K562 (cell line): ENCODE data around the gene MED22. TPM values are rescaled to one million over a fixed set of nuclear protein-coding genes. Genes with fewer than 3 reads are reported as not detected.

Experiments used
- ATAC-seq: fragments of 200-7000 bp; cut with Tn5 transposase; 3 replicates; pipeline ENCODE4 v1.9.1; 2020; ENCODE audit warnings: moderate library complexity
- BruUV-seq: library from RNA; stranded (reverse); fragments of 400-500 nt; replicated peaks from 2 replicates; lab custom pipeline; 2021; lab: Mats Ljungman, UMichigan
- CTCF ChIA-PET: fragments of 300-600 bp; formaldehyde crosslinking; extraction: SDS; loops from one replicate; lab custom pipeline; 2021; ENCODE audit warnings: low intra/inter-chr PET ratio; lab: Yijun Ruan, JAX
- POLR2A ChIA-PET: fragments of 300-600, 350-650 bp; sonication (Branson Sonifier 250); formaldehyde crosslinking; extraction: SDS; loops from one replicate; lab custom pipeline; 2021; ENCODE audit warnings: antibody characterized with exemption, inconsistent platforms; lab: Yijun Ruan, JAX
- DNase-seq, 4 experiments: peaks; one replicate each; pipeline versions ENCODE4 v3.0.0 to v3.0.0-alpha.2; 2011 to 2018; ENCODE audit warnings: low spot score in 3 of 4, mixed read lengths in 3 of 4; ENCODE audit errors: extremely low read depth in 1 of 4
- FAIRE-seq: peaks from 2 replicates; lab custom pipeline; 2011; peaks lifted over from hg19 to GRCh38; lab: Jason Lieb, UNC
- H2AFZ ChIP-seq: 2 replicates; pipeline ENCODE4 v1.6.0; 2011; ENCODE audit warnings: low read depth, low read length, control low read depth, inconsistent platforms
- H3K27ac ChIP-seq: fragments of 200-600 bp; 3 replicates; pipeline ENCODE4 v1.8.0; 2011; ENCODE audit warnings: low read depth, mild to moderate bottlenecking, control low read depth, inconsistent platforms, low read length, moderate library complexity, mixed read lengths; ENCODE audit errors: extremely low read depth
- H3K27me3 ChIP-seq, 2 experiments: fragments of 300-600 bp in 1 of 2; 2 replicates in 1 of 2; 3 replicates in 1 of 2; pipeline versions ENCODE4 v1.6.0 to v1.8.0; 2011; ENCODE audit warnings: inconsistent platforms in 2 of 2, low read length in 2 of 2, mild to moderate bottlenecking in 1 of 2, mixed read lengths in 1 of 2, moderate library complexity in 1 of 2; ENCODE audit not compliant: control insufficient read depth in 2 of 2, insufficient read depth in 2 of 2
- H3K36me3 ChIP-seq: fragments of 300-600 bp; 3 replicates; pipeline ENCODE4 v1.8.0; 2011; ENCODE audit warnings: mild to moderate bottlenecking, low read length, inconsistent platforms; ENCODE audit not compliant: control insufficient read depth, insufficient read depth
- H3K4me1 ChIP-seq, 2 experiments: fragments of 200-600 bp in 1 of 2; replicated peaks in 1 of 2; 2 replicates in 1 of 2; 3 replicates in 1 of 2; pipeline versions ENCODE4 v1.5.1 to v1.8.0; 2011; ENCODE audit warnings: inconsistent platforms in 2 of 2, low read length in 2 of 2, mild to moderate bottlenecking in 1 of 2, mixed read lengths in 1 of 2, moderate library complexity in 1 of 2; ENCODE audit not compliant: control insufficient read depth in 2 of 2, insufficient read depth in 2 of 2
- H3K4me2 ChIP-seq: 2 replicates; pipeline ENCODE4 v1.6.1; 2011; ENCODE audit warnings: low read length, control low read depth, inconsistent platforms, mixed read lengths; ENCODE audit not compliant: insufficient read depth
- H3K4me3 ChIP-seq: fragments of 200-600 bp; sonication (generic), shearing (Covaris generic); 2 replicates; pipeline ENCODE4 v1.5.1; 2016; ENCODE audit warnings: control low read depth, inconsistent platforms
- H3K79me2 ChIP-seq: fragments of 200-600 bp; 3 replicates; pipeline ENCODE4 v1.8.0; 2011; ENCODE audit warnings: low read length, inconsistent platforms; ENCODE audit not compliant: control insufficient read depth, insufficient read depth
- H3K9ac ChIP-seq, 2 experiments: 2 replicates each; pipeline versions ENCODE4 v1.6.0 to v1.6.1; 2011; ENCODE audit warnings: low read depth in 2 of 2, low read length in 2 of 2, control low read depth in 1 of 2, inconsistent platforms in 1 of 2, mild to moderate bottlenecking in 1 of 2, mixed read lengths in 1 of 2; ENCODE audit not compliant: insufficient read depth in 1 of 2
- H3K9me1 ChIP-seq: one replicate; pipeline ENCODE4 v1.6.0; 2011; ENCODE audit warnings: inconsistent platforms, mild to moderate bottlenecking, low read length, moderate library complexity; ENCODE audit not compliant: control insufficient read depth, insufficient read depth
- H3K9me3 ChIP-seq: replicated peaks from 2 replicates; pipeline ENCODE4 v1.5.1; 2011; ENCODE audit warnings: low read depth, low read length, inconsistent platforms; ENCODE audit not compliant: control insufficient read depth, insufficient read depth
- H4K20me1 ChIP-seq: replicated peaks from 2 replicates; pipeline ENCODE4 v1.6.1; 2011; ENCODE audit warnings: low read length, inconsistent platforms, mixed read lengths; ENCODE audit not compliant: control insufficient read depth, insufficient read depth
- ARID3A ChIP-seq: IDR thresholded peaks from 2 replicates; pipeline ENCODE4 v1.6.1; 2012; ENCODE audit warnings: low read depth, low read length, improper control_type of control experiment, borderline replicate concordance
- CLOCK ChIP-seq: fragments of 250-450 bp; sonication (Bioruptor Pico); IDR thresholded peaks from 2 replicates; pipeline ENCODE4 v1.4.0; 2020; ENCODE audit warnings: mild to moderate bottlenecking, moderate library complexity, borderline replicate concordance
- ETV1 ChIP-seq: fragments of 450-650 bp; conservative IDR thresholded peaks from 2 replicates; pipeline ENCODE4 v1.6.1; 2016; ENCODE audit warnings: missing genetic modification characterization, control low read depth, low read depth, missing compliant biosample characterization
- SETDB1 ChIP-seq: IDR thresholded peaks from one replicate; pipeline ENCODE4 v1.6.1; 2012; ENCODE audit warnings: low read length, control low read depth, inconsistent platforms
- TBP ChIP-seq: optimal IDR thresholded peaks from 2 replicates; pipeline ENCODE3; 2011; ENCODE audit warnings: low read depth, low read length, improper control_type of control experiment
- ZBTB17 ChIP-seq: fragments of 450-650 bp; formaldehyde crosslinking; IDR thresholded peaks from 2 replicates; pipeline ENCODE4 v1.4.0; 2020; ENCODE audit warnings: mild to moderate bottlenecking
- ZFP91 ChIP-seq: sonication (generic); formaldehyde crosslinking; IDR thresholded peaks from 2 replicates; pipeline ENCODE4 v1.8.0; 2022; ENCODE audit warnings: mild to moderate bottlenecking, missing genetic modification reagents
- WGBS: fragments of 100-300 bp; shearing (Covaris generic); methylation state at CpG from one replicate; pipeline ENCODE4 v1.1.6; 2016; ENCODE audit warnings: low coverage, mixed read lengths; ENCODE audit not compliant: insufficient coverage; ENCODE audit errors: missing lambda C conversion rate; 5-methylcytosine and 5-hydroxymethylcytosine counted together
- in situ Hi-C: fragments of 300-500 bp; cut with MboI; formaldehyde crosslinking; loops from 4 replicates; pipeline ENCODE4 v1.15.0; 2018; ENCODE audit warnings: inconsistent platforms, mixed read lengths
- intact Hi-C: fragments of 100-400 bp; cut with micrococcal nuclease; formaldehyde crosslinking; loops from 2 replicates; pipeline ENCODE4 v1.14.2; 2022
- polyA plus RNA-seq, 8 experiments: library from polyadenylated mRNA; depleted of rRNA in 4 of 8; stranded (reverse) in 5 of 8; unstranded in 3 of 8; fragments of >200 nt; fragmentation: Nextera tagmentation in 2 of 8; fragmentation: Illumina TruSeq in 1 of 8; extraction: Ambion mirVana in 2 of 8; extraction: Trizol in 1 of 8; gene quantifications; 2 replicates each; pipeline versions ENCODE4 v1.2.1 to v1.2.3, GENCODE V29; 2011 to 2014; ENCODE audit warnings: inconsistent platforms in 1 of 8, missing spikeins in 1 of 8
- total RNA-seq, 7 experiments: library from RNA; depleted of rRNA in 6 of 7; stranded (reverse); fragments of >200 nt in 6 of 7; fragmentation: Illumina TruSeq in 2 of 7; extraction: Trizol in 2 of 7; gene quantifications; 2 replicates each; pipeline versions ENCODE4 v1.2.1 to v1.2.3, GENCODE V29; 2011 to 2021; ENCODE audit warnings: low replicate concordance in 1 of 7

Gene MED22
- total and polyA plus RNA-seq, 9 of the 15 experiments (the other 6 are each of a cell fraction or from before 2014, with no cell fraction given) = 0.73 to 35.6 (median 22.3) TPM

- TF ChIP-seq CLOCK = no peak
- no peak for TF ChIP-seq ETV1 (tag)
These were observed 43.8 kb downstream of the MED22 start (continued) for GRCh38 chr9:133304158-133304470.

GRCh38 chr9:133303266-133304157, 44.4 kb downstream of the MED22 start:
- no peaks in the 10 kb centered on the region for H3K9me3 ChIP-seq
- H2AFZ ChIP-seq = no peak overlapping the region
- WGBS = 23% methylated on average over 20 of the region's 26 CpGs
- H3K36me3 ChIP-seq = no peaks in the 10 kb centered on the region
- no peaks in the 10 kb centered on the region for H4K20me1 ChIP-seq
- peaks cover 0 to 7% of the 10 kb centered on the region in 2 experiments; a peak in 1 of 5 replicates for H3K27me3 ChIP-seq
- no peak for DNase-seq
- ATAC-seq = no peak
- no peak overlapping the region for H3K4me2 ChIP-seq
- FAIRE-seq = no peak
- POLR2A ChIA-PET = no interaction called here
- in situ Hi-C loops (no loop called here), intact Hi-C loops (no loop called here)
- no peak overlapping the region for H3K27ac ChIP-seq
- H3K4me3 ChIP-seq = no peak overlapping the region
- peaks cover 3 to 20% of the 10 kb centered on the region in 2 experiments; a peak in 3 of 5 replicates for H3K4me1 ChIP-seq
- no peak for TF ChIP-seq ARID3A
- no peak for TF ChIP-seq ZBTB17 (CRISPR knock-in tag)
- no peak for TF ChIP-seq ZFP91 (CRISPR knock-in tag)
- TF ChIP-seq SETDB1 = no peak
- no peak for TF ChIP-seq TBP
- H3K79me2 ChIP-seq = no peaks in the 10 kb centered on the region
- BruUV-seq = no TSS peak
- no peak overlapping the region for H3K9ac ChIP-seq
- H3K9me1 ChIP-seq = no peaks in the 10 kb centered on the region
- CTCF ChIA-PET = no interaction called here
